Natural killer cell (primary cell): ENCODE measurements around the gene SPDYE1. TPM values are rescaled to one million over a fixed set of nuclear protein-coding genes. Genes with fewer than 3 reads are reported as not detected.
"Not testable (repeated sequence)": the region's sequence is repeated elsewhere in the genome, so short reads cannot be mapped to it uniquely, and the experiment has no call there.

ENCODE experiments used
- ATAC-seq, 3 donors: fragments of 150-1000 bp in 2 of 3; fragments of 200-7000 bp in 1 of 3; cut with Tn5 transposase; 1 replicate in 1 of 3; 2 replicates in 2 of 3; pipeline ENCODE4 v1.10.0; 2021; ENCODE audit warnings: mild to moderate bottlenecking in 2 of 3, moderate library complexity in 2 of 3
- DNase-seq, 2 donors: peaks; one replicate each; pipeline versions ENCODE4 v3.0.0 to v3.0.0-alpha.2; 2013 to 2021; ENCODE audit warnings: mixed read lengths in 1 of 2
- H3K27ac ChIP-seq: one replicate; pipeline ENCODE4 v1.5.1; 2013; ENCODE audit warnings: mild to moderate bottlenecking, low read length
- H3K27me3 ChIP-seq: one replicate; pipeline ENCODE4 v1.6.1; 2013; ENCODE audit warnings: low read length; ENCODE audit not compliant: control insufficient read depth, insufficient read depth
- H3K36me3 ChIP-seq: one replicate; pipeline ENCODE4 v1.6.1; 2013; ENCODE audit warnings: low read length; ENCODE audit not compliant: control insufficient read depth, insufficient read depth
- H3K4me1 ChIP-seq: one replicate; pipeline ENCODE4 v1.6.1; 2013; ENCODE audit warnings: low read length; ENCODE audit not compliant: control insufficient read depth, insufficient read depth
- H3K4me3 ChIP-seq: one replicate; pipeline ENCODE4 v1.5.1; 2013; ENCODE audit warnings: low read length
- H3K9me3 ChIP-seq: one replicate; pipeline ENCODE4 v1.6.1; 2013; ENCODE audit warnings: low read length; ENCODE audit not compliant: control insufficient read depth, insufficient read depth
- H3K27ac Mint-ChIP-seq, 2 donors: one replicate each; pipeline ENCODE4 v1.8.0; 2022; ENCODE audit warnings: mild to moderate bottlenecking in 2 of 2, mixed read lengths in 2 of 2, moderate library complexity in 1 of 2
- H3K27me3 Mint-ChIP-seq, 2 donors: one replicate each; pipeline ENCODE4 v1.8.0; 2022; ENCODE audit warnings: low read depth in 2 of 2, mixed read lengths in 2 of 2
- H3K36me3 Mint-ChIP-seq: one replicate; pipeline ENCODE4 v1.8.0; 2022; ENCODE audit warnings: mixed read lengths
- H3K4me1 Mint-ChIP-seq, 2 donors: one replicate each; pipeline ENCODE4 v1.8.0; 2022; ENCODE audit warnings: mixed read lengths in 2 of 2
- H3K4me3 Mint-ChIP-seq: one replicate; pipeline ENCODE4 v1.8.0; 2022; ENCODE audit warnings: mild to moderate bottlenecking, moderate library complexity, mixed read lengths
- H3K9me3 Mint-ChIP-seq, 2 donors: one replicate each; pipeline ENCODE4 v1.8.0; 2022; ENCODE audit warnings: mixed read lengths in 2 of 2
- WGBS: methylation state at CpG from one replicate; pipeline ENCODE4 v1.1.7; 2013; ENCODE audit warnings: missing lambda C conversion rate; ENCODE audit not compliant: insufficient coverage; 5-methylcytosine and 5-hydroxymethylcytosine counted together
- intact Hi-C: fragments of 100-400 bp; cut with micrococcal nuclease; formaldehyde crosslinking; loops from one replicate; pipeline ENCODE4 v1.14.2; 2022
- total RNA-seq, 4 donors: library from RNA; stranded (reverse); fragments of 120-200 nt in 1 of 4; gene quantifications; one replicate each; pipeline versions ENCODE4 v1.2.3 to v1.2.4, GENCODE V29; 2013 to 2022
- TF ChIP-seq, protein P1 (sequence below): fragments of 200-600 bp; IDR thresholded peaks from one replicate; pipeline ENCODE4 v1.8.0; 2022; ENCODE audit warnings: antibody characterized with exemption

Gene SPDYE1
- total RNA-seq, 3 donors from 2014 or later (not counting 1 experiment from before 2014, with no cell fraction given): 0.18 to 0.24 TPM; not detected in 1

DNA sequence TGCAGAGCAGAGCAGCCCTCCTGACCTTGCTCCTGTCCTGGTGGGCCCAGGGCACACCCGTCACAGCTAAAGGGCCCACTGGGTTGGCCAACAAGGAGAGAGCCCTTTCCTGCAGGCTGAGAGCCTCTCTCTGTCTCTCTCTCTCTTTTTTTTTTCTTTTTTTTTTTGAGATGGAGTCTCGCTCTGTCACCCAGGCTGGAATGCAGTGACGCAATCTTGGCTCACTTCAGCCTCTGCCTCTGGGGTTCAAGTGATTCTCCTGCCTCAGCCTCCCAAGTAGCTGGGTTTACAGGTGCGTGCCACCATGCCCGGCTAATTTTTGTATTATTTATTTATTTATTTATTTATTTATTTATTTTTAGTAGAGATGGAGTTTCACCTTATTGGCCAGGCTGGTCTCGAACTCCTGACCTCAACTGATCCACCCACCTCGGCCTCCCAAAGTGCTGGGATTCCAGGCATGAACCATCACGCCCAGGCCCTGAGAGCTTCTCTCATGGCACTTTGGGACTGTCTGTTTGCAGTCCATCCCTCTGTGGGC is 23.6 kb upstream of the SPDYE1 start:
- H3K4me3 ChIP-seq, intact Hi-C loops, H3K9me3 Mint-ChIP-seq: not testable (repeated sequence)

GRCh38 chr7:43974725-43975482 is 22.8 kb upstream of the SPDYE1 start:
- H3K27me3 Mint-ChIP-seq, H3K36me3 Mint-ChIP-seq, H3K9me3 ChIP-seq, H3K4me1 ChIP-seq, H3K4me3 ChIP-seq, H3K27ac Mint-ChIP-seq, H3K4me1 Mint-ChIP-seq, ATAC-seq, H3K36me3 ChIP-seq, H3K9me3 Mint-ChIP-seq, H3K27me3 ChIP-seq, DNase-seq, H3K4me3 Mint-ChIP-seq, intact Hi-C loops, H3K27ac ChIP-seq: not testable (repeated sequence)
- 93% methylated on average over 9 of the region's 10 CpGs for WGBS

More for the DNA sequence above, 23.6 kb upstream of the SPDYE1 start:
- WGBS: 100% methylated on average over 1 of the region's 8 CpGs
- not testable (repeated sequence) for H3K4me1 Mint-ChIP-seq, ATAC-seq, H3K27ac Mint-ChIP-seq, H3K27ac ChIP-seq, H3K27me3 Mint-ChIP-seq, H3K9me3 ChIP-seq, DNase-seq, H3K36me3 Mint-ChIP-seq, H3K4me1 ChIP-seq, H3K27me3 ChIP-seq, H3K4me3 Mint-ChIP-seq, H3K36me3 ChIP-seq

DNA sequence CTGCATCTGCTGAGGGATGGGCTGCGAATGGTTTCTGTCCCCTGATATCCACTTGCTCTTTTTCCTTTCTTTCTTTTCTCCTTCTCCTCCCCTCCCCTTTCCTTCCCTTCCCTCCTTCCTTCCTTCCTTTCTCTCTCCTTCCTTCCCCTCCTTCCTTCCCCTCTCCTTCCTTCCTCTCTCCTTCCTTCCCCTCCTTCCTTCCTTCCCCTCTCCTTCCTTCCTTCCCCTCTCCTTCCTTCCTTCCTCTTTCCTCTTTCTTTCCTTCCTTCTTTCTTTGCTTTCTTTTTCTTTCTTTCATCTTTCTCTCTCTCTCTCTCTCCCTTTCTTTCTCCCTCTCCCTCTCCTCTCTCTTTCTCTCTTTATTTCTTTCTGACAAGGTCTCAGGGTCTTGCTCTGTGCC is 20.2 kb upstream of the SPDYE1 start:
- Mint-ChIP-seq H3K4me1 (no peaks in the 10 kb centered on the region), H3K27me3 (no peaks in the 10 kb centered on the region), H3K27ac (no peak overlapping the region), H3K36me3 (no peaks in the 10 kb centered on the region), H3K4me3 (no peak overlapping the region), H3K9me3 (no peaks in the 10 kb centered on the region)
- no peak for DNase-seq
- WGBS: 95% methylated on average over 1 of the region's 1 CpG
- H3K27ac ChIP-seq: no peak overlapping the region
- no peaks in the 10 kb centered on the region for H3K27me3 ChIP-seq
- TF ChIP-seq, protein P1, sequence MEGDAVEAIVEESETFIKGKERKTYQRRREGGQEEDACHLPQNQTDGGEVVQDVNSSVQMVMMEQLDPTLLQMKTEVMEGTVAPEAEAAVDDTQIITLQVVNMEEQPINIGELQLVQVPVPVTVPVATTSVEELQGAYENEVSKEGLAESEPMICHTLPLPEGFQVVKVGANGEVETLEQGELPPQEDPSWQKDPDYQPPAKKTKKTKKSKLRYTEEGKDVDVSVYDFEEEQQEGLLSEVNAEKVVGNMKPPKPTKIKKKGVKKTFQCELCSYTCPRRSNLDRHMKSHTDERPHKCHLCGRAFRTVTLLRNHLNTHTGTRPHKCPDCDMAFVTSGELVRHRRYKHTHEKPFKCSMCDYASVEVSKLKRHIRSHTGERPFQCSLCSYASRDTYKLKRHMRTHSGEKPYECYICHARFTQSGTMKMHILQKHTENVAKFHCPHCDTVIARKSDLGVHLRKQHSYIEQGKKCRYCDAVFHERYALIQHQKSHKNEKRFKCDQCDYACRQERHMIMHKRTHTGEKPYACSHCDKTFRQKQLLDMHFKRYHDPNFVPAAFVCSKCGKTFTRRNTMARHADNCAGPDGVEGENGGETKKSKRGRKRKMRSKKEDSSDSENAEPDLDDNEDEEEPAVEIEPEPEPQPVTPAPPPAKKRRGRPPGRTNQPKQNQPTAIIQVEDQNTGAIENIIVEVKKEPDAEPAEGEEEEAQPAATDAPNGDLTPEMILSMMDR: no peak
- no peaks in the 10 kb centered on the region for H3K9me3 ChIP-seq
- intact Hi-C loops: no loop called here
- ATAC-seq: no peak
- H3K36me3 ChIP-seq: no peaks in the 10 kb centered on the region
- no peaks in the 10 kb centered on the region for H3K4me1 ChIP-seq
- H3K4me3 ChIP-seq: no peak overlapping the region

- ATAC-seq, H3K36me3 Mint-ChIP-seq, H3K27ac ChIP-seq, H3K27me3 ChIP-seq, DNase-seq, H3K9me3 ChIP-seq, H3K9me3 Mint-ChIP-seq, H3K36me3 ChIP-seq, H3K4me1 Mint-ChIP-seq, H3K4me3 ChIP-seq, intact Hi-C loops, H3K27ac Mint-ChIP-seq, H3K27me3 Mint-ChIP-seq, H3K4me3 Mint-ChIP-seq, H3K4me1 ChIP-seq: not testable (repeated sequence)
- 94% methylated on average over 8 of the region's 11 CpGs for WGBS
Measured at GRCh38 chr7:43978102-43978501, 19.6 kb upstream of the SPDYE1 start.

DNA sequence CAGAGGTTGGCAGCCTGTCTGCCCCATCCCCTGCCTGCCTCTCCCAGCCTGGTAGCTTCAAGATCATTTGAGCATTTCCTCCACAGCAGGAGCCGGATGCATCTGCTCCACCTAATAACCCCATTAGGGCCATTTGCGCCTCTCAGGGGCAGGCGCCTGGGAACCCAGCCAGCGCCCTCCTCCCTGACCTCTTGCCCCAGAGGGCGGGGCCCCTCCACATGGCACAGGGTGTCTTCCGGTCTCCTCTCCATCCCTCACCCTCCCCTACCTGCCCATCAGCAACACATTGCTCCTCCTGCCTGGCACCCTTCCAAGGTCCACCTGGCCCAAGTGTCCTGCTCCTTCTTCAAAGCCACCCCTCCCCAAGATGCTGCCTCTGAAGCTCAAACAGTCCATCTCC is 14.8 kb upstream of the SPDYE1 start:
- ATAC-seq, intact Hi-C loops, H3K4me1 ChIP-seq, H3K9me3 ChIP-seq, H3K27me3 ChIP-seq, H3K36me3 Mint-ChIP-seq, H3K36me3 ChIP-seq, H3K9me3 Mint-ChIP-seq, H3K27ac ChIP-seq, H3K4me3 ChIP-seq, H3K4me1 Mint-ChIP-seq, DNase-seq, H3K4me3 Mint-ChIP-seq, H3K27me3 Mint-ChIP-seq, H3K27ac Mint-ChIP-seq: not testable (repeated sequence)
- WGBS: no CpG with 5 or more reads among the region's 6 CpGs

GRCh38 chr7:43983736-43984135 is 14.0 kb upstream of the SPDYE1 start:
- ATAC-seq, H3K27me3 ChIP-seq, H3K4me3 Mint-ChIP-seq, H3K27me3 Mint-ChIP-seq, H3K9me3 Mint-ChIP-seq, H3K36me3 ChIP-seq, H3K9me3 ChIP-seq, H3K4me1 Mint-ChIP-seq, intact Hi-C loops, H3K4me1 ChIP-seq, H3K36me3 Mint-ChIP-seq, DNase-seq, H3K4me3 ChIP-seq, H3K27ac ChIP-seq, H3K27ac Mint-ChIP-seq: not testable (repeated sequence)
- no CpG with 5 or more reads among the region's 2 CpGs for WGBS
